ENCODE measurements around the gene THSD4.
"Not testable (repeated sequence)": the region's sequence is repeated elsewhere in the genome, so short reads cannot be mapped to it uniquely, and the experiment has no call there.

THSD4 gene

DNA sequence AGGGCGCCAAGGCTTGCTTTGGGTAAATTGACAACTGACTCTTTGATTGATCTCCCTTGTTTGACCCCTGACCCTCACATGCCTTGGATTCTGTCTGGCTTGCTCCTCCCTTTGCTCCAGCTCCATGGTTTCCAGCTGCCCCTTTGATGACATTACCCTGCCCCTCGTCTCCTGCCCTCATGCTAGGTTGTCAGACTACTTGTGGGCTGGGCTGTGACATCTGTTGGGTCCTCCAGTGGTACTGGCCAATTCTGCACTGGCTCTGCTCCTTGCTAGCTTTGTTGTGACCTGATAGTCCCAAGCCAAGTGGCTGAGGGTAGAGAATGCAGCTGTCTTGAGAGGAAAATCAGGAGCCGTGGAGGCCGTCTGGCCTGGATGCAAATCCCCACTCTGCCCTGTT, 6.2 kb downstream of the THSD4 start:
- no peak for DNase-seq (ENCODE audit: low read depth in 2 of 2)

DNA sequence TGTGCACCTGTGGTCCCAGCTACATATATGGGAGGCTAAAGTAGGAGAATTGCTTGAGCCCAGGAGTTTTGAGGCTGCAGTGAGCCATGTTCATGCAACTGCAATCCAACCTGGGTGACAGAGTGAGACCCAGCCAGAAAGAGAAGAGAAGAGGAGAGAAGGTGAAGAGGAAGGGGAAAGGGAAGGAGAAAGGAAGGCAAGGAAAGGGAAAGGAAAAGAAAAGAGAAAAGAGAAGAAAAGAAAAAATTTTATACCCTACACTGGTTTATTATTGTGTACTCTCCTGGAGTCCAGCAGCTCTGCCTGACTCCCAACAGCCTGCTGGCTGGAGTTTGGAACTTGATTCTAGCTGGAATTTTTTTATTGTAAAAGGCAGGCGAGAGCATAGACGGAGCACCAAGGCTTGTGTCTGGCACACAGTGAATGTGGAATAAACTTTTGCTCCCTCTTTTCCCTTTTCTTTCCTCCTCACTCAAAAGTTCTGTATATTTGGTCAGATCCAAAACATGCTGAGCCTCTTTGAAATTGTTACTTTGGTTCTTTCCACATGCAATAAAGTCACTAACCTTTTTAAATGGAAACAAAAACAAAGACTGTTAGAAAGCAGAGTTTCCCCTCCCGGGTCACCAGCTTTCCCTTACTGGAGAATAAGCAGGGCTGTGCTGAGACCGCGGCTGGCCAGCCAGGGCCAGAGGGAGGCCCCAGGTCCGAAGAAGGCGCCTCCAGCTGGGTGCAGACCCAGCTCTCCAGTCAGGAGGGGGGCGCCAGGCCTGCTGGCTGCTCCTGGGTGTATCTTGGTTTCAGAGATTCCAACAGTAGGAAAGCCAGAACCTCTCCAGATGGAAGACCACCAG, 9.9 kb downstream of the THSD4 start:
- no peak for DNase-seq (ENCODE audit: low read depth in 2 of 2)

DNA sequence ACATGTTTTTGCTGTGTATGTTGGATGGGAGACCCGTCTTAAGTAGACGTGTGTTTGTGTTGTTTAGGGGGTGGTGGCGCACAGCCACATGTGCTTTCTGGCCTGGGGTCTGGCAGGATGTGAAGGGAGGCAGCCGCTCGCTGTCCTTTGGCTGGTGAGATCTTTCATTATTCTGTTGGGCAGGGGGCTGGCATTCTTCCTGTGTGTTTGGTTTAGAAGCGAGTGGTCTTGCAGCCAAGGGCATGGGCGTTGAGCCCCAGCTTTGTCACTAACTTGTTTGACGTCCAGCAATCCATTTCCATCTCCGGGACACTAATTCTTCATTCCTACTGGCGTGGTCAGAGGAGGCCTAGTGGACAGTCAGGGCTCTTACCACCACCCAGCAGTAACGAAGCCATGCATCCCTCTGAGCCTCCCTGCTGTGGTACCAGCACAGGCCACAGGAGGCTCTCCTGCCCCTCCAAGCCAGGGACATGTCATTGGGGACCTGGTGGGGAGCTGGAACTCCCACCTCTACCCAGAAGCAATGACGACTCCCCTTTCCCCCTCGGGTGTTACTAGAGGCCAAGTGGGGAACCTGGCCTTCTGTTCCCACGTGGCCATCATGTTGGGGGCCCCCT, 10.7 kb downstream of the THSD4 start:
- DNase-seq (ENCODE audit: low read depth in 2 of 2), result no peak

DNA sequence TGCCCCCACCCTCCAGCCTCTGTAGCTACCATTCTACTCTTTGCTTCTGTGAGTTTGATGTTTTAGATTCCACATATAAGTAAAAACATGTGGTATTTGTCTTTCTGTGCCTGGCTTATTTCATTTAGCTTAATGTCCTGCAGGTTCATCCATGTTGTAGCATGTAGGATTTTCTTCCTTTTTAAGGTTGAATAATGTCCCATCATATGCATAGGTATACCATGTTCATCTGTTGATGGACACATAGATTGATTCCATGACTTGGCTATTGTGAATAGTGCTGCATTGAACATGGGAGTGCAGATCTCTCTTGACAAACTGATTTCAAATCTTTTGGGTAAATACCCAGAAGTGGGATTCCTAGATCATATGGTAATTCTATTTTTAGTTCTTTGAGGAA, 11.8 kb downstream of the THSD4 start:
- no peak for DNase-seq (ENCODE audit: low read depth in 2 of 2)

DNA sequence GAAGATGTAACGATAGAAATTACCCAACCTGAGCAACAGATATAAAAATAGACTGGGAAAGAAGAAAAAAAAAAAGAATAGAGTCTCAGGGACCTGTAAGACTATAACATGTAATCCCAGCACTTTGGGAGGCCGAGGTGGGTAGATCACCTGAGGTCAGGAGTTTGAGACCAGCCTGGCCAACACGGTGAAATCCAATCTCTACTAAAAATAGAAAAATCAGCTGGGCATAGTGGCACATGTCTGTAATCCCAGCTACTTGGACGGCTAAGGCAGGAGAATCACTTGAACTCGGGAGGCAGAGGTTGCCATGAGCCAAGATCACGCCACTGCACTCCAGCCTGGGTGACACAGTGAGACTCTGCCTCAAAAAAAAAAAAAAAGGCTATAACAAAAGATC, 12.9 kb downstream of the THSD4 start:
- not testable (repeated sequence) for DNase-seq (ENCODE audit: low read depth in 2 of 2)

DNA sequence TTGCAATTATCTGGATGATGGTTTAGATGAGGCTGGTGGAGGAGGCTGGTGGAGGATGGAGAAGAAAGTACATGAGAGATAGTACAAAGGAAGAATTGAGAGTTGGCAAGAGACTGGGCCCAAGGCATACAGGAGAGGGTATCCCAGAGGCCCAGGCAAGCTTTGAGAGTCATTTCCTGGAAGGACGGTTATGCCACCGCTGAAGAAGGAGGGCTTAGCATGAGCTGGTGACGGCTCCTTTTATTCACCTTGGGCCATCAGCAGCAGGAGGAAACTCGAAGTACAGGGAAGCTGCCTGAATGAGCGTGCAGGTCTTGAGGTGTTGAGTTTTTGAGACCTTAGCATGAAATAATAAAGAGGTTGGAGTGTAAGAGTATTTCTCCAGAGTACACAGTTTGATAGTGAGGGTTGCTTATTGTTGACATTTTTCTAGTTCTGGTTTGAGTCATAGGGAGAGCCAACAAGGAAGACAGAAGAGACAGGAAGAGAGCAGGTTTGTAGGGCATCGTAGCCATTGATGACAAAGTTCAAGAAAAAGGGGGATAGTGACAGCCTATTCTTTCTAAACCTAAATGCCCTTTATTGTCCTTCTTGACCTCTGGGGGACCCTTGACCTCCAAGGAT, 13.8 kb downstream of the THSD4 start:
- DNase-seq (ENCODE audit: low read depth in 2 of 2), result no peak

DNA sequence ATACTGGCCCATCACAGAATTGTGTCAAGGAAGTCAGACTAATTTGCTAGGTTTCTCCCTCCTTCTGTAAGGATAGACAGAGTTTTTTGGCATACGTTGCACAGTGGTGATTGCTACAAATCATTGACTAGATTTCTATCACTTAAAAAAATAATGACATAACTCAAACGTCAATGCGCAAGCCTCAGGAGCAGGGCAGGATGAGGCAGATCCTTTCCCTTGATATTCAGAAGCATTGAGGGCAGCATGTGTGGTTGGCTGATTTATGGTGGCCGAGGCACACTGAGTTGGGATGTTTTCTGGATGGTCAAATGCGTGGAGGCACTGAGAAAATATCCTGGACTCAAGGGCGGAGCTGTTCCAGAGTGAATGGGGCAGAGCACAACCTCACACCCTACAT, 14.4 kb downstream of the THSD4 start:
- DNase-seq (ENCODE audit: low read depth in 2 of 2), result no peak

DNA sequence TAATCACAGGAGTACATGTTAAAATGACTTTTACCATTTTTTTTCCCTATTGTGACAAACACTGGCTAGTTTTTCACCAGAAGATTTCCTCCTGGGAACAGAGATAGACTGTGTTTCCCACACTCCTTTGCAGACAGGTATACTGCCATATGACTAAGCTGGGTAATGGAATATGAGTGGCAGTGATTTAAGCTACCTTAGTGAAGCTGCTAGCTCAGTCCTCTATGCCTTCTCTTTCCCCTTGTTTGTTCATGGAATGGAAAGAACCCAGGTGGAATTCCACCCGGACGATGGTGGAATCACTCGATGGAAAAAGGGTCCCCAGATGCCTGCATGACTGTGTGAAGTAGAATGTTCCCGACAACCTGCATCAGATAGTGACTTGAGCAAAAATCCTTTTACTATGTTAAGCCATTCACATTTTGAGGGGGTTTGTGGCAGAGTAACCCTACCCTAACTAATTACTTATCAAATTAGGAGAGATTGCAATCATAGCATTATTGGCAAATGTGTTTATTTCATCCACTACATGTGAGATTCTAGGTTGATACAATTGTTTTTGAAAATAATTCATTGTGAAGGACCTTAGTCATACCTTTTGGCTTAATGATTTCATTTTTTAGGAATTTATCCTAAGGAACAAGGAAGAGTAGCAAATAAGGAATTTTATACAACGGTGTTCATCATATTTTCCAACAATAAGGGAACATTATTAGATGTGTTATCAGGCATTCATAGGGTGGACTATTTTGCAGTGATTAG, 16.5 kb downstream of the THSD4 start:
- no peak for DNase-seq (ENCODE audit: low read depth in 2 of 2)

DNA sequence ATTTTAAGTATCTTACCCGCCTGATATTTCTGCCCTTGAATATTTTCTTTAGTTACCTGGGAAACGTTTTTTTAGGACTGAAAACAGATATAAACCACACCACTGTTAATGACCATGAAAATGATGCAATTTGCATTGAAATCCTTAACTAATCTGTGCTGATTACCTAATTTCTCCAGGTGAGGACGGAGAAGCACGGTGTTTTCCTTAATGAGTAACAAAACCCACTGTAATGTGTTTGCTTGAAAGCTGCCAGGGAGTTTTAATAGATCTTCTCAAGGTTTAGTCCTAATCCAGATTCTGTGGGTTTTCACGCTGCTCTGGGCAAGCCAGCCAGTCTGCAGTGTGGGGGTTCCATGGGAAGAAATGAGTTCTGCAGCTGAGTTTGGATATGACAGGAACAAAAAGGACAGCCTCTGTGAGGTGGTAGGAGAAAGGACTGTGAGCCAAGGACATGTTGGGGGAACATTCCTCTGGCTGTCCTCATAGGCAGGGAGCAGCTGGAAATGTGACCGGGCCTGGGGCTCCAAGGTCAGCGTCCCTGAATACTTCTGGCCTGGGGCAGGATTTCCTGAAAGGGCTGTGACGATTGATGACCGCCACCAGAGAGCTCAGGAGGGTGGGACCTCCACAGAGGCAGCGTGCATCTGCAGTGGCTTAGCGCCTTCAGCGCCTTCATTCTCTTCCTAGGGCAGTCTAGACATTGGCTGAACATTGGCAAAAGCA, 18.6 kb downstream of the THSD4 start:
- no peak for DNase-seq (ENCODE audit: low read depth in 2 of 2)

DNA sequence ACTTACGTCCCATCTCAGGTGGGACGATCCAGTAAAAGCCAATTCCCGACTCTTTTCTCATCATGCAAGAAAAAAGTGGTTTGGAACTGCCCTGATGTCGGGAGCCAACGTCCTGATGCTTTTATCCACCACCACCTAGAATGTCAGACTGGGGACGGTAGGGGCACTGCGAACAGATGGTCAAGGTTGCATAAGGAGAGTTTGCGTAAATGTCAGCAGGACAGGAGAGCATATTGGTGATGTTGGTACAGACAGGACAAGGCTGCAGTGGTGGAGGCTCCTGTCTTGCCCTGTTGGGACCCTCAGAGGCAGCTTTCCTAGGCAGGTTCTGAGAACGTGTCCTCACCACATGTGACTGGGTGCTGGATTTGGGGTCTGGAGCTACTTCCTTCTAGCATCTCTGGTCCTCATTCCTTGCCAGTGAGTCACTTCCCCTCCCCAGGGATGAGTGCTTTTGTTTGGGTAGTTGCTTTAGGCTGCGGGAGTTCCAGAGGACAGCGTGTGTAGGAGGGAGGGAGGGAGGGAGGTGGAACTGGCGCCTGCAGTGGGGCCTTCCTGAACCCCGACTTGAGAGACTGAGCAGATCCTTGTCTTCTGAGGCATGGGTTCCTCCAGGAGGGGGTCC, 21.0 kb downstream of the THSD4 start:
- DNase-seq (ENCODE audit: low read depth in 2 of 2), result no peak

DNA sequence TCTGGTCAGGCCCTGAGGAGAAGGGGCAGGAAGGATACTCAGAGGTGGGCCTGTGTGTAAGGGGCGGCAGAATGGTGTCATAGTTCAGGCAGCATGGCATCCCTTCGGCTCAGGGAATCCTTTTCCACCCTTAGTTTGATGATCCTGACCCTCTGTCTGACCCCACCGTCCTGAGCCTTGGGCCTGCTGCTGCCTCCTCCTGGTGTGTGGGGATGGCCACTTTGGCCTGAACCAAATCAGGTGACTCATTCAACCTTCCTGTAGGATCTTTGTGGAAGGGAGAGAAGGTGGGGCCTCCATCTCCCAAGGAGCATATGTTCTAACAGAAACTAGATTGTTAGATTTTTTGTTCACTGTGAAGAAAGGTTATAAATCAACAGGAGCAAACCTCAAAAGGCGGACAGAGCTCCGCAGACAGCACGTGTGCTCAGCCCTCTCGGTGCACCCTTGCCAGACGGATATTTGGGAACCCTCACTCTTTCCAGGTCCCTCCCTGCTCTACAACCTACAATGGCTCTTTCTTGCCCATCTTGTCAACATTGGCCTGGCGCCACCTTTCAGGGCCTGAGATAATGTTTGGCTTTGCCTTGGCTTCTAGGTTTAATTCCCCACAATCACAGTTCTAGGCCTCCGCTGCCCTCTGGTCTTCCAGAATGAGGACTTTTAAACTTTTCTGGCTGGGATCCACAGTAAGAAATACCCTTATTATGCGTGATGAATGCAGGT, 21.7 kb downstream of the THSD4 start:
- no peak for DNase-seq (ENCODE audit: low read depth in 2 of 2)

DNA sequence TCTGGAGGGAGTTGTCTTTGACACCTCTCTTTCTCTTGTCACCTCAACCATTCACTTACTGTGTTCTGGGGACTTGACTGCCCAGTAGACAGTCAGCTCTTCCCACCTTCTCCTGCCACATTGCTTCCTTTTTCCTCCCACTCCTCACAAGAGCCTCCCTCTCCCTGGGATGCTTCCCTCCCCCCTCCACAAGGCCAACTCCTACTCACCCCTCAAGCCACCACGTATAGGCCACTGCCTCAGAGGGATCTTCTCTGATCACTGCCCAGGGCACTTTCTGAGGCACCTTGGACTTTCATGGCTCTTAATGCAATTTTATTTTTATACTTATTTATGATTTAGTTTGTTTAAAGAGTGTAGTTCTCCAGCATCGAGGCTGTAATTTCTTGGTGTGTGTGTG, 23.2 kb downstream of the THSD4 start:
- DNase-seq (ENCODE audit: low read depth in 2 of 2), result no peak

DNA sequence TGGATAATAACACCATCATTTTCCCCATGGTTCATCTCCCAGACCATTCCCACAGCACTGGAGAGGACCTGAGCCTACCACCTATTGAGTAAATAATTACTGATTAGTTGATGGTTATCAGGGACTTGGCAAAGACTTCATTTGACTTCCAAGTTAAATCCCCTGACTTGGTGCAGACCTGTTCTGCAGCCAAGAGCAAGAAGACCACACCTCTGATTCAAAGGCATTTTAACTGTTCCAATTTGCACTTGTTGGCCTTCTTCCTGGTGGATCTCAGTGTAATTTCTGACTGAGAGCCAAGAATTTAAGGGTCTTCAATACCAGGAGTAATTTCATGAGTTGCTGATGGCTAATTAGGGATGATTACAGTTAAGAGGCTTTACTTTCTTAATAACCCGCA, 24.0 kb downstream of the THSD4 start:
- DNase-seq (ENCODE audit: low read depth in 2 of 2), result no peak

DNA sequence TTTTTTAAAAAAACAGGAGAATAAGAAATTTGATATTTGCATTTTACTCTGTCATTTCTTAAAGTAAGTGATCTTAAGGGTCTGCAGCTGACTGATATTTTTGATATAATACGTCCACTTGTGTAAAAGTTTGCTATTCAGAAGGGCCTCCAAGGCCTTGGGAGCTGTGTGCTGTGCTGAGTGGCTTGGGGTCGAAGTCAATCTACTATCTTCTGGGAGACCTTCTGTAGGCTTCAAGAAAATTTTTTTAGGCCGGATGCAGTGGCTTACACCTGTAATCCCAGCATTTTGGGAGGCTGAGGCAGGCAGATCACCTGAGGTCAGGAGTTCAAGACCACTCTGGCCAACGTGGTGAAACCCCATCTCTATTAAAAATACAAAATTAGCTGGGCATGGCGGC, 26.3 kb downstream of the THSD4 start:
- DNase-seq (ENCODE audit: low read depth in 2 of 2), result no peak

DNA sequence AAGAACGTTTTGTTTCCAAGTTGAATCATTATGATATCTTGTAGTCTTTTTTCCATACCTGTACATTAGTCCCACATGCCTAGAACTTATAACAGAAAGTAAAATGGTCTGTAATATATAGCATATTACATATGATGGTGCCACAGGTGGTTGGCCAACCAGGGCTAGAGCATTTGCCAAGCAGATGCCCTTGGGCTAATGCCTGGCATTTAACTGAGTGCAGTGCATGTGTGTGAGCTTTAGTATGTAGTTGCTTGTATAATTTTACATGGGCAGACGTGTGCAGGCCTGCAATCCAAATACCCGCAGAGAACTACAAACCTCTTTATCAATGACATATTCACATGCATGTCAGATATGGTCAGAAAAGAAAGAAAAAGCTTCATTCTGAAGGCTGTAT, 27.5 kb downstream of the THSD4 start:
- DNase-seq (ENCODE audit: low read depth in 2 of 2), result no peak

DNA sequence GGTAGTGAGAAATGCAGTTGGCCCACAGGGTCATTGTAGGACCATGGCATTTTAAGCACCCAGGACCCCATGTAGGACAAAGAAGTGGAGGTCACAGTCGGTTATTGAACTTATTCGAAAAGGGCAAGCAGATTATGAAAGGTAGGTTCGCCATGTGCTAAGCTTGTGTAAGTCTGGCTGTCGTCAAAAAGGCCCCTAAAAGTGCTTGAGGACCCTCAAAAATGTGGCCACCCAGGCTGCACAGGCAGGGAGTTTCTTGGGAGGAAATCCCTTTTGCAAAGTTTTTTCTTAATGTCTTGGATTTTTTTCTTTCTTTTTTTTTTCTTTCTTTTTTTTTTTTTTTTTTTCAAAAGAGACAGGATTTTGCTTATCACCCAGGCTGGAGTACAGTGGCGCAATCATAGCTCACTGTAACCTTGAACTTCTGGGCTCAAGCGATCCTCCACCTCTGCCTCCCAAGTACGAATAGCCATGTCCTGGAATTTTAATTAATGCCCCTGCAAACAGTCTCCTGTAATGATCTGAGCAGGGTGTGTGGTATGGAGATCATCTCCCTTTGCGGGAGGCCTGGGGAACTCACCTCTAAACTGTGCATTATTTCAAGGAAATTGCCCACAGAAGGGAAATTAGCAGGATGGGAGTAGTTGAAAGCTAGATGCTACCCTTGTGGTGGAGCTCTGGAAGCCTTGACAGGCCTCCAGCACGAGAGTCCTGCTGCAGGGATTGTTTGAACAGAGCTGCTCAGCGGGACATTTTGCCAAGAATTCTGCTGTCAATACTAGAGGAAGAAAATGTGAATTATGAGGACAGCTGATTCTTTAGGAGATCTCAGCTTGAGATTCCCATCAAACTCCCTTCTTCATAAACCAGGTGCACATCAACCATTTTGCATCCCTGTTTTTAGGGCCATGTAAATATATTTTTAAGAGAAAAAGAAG, 28.4 kb downstream of the THSD4 start:
- DNase-seq (ENCODE audit: low read depth in 2 of 2), result no peak

DNA sequence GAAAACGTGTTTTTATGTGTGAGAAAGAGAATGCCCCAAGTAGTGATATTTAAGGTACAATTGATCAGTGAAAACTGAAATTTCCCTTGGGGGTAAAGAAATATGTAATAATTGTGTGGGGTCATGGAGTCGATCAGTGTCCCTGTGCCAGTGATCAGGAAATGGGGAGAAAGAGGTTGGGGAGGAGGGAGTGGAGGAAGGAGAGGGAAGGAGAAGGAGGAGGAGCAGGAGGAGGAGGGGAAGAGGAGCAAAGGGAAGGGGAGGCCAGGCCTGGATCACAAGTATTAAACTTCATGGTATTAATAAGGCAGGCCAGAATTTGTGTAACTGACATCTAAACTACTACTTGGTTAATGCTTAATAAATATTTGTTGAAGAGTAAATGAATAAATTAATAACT, 30.4 kb downstream of the THSD4 start:
- DNase-seq (ENCODE audit: low read depth in 2 of 2), result no peak

DNA sequence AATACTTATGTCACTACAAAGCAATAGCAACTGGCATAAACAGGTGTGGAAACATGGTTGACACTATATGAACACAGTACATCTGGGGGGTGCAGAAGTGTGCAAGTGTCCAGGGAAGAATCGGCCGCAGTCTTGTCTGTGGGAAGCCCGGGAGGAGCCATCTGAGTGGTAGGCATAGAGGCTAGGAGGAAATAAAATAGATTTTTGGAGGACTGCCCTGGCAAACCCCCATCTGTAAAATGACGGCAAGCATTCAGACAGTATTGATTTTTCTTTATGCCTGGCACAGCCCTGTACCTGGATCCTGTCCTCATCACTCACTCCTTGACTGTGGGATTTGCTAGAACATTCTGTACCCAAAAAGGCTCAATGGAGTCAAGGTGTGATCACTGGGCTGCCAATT, 31.3 kb downstream of the THSD4 start:
- DNase-seq (ENCODE audit: low read depth in 2 of 2), result no peak

DNA sequence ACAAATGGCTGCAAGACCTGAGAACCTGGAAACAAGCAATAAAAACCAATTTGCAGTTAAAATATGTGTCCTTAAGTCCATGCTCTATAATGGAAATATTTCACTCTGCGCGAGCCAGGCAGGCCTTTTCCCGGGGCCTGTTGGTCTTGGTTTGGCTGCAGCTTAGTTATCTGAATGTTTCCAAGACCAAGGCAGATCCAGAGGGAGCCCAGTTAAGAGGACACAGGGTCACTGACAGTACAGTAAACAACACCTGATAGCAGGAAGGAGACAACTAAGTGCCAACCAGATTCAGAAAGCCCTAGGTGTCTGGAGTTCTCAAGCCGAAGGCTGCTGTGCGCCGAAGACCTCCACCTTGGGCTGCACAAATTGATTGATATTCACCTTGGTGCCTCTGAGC, 32.8 kb downstream of the THSD4 start:
- no peak for DNase-seq (ENCODE audit: low read depth in 2 of 2)
